ENCODE data around the gene GNG11. TPM values are rescaled to one million over a fixed set of nuclear protein-coding genes. Genes with fewer than 3 reads are reported as not detected.

GNG11 gene
- total RNA-seq, 1 donor from 2014 or later, result 0.86 TPM

DNA sequence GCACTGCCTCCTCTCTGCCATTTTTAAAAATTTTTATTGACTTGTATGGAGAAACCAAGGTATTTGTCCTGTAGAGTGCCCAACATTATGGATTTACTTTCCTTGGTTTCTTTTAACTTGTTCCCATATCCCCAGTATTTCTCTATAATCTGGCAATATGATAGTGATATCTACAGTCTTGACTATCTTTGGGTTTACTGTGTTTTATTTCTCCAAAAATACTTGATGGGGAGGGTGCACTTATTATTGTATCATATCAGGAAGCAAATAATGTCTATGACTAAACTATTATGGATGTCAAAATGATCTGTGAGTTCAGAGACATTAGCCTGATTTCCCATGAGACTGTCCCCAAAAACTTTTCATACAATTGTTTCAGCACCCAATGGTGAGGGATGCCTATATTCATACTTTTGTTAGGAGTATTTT is 37.6 kb upstream of the GNG11 start:
- no peak overlapping the region for H2AFZ ChIP-seq (replicated peaks)
- Mint-ChIP-seq H3K36me3 (no peaks in the 10 kb centered on the region), H3K4me1 (no peaks in the 10 kb centered on the region), H3K27me3 (ENCODE audit: insufficient read depth, low read depth) (no peaks in the 10 kb centered on the region), H3K4me3 (no peak overlapping the region), H3K27ac (no peak overlapping the region), H3K9me3 (peaks cover 9% of the 10 kb centered on the region)
- no peak overlapping the region for H3K9ac ChIP-seq
- no peaks in the 10 kb centered on the region for H4K20me1 ChIP-seq (ENCODE audit: low read depth)
- H3K4me3 ChIP-seq, result no peak overlapping the region
- H3K4me2 ChIP-seq, result no peak overlapping the region
- H3K4me1 ChIP-seq, result no peaks in the 10 kb centered on the region
- DNase-seq (ENCODE audit: low spot score), result no peak
- TF ChIP-seq EZH2 (IDR thresholded peaks at IDR 0.05) (no peak), EZH2phosphoT487 (IDR thresholded peaks at IDR 0.05) (no peak)
- TF ChIP-seq, protein P1, sequence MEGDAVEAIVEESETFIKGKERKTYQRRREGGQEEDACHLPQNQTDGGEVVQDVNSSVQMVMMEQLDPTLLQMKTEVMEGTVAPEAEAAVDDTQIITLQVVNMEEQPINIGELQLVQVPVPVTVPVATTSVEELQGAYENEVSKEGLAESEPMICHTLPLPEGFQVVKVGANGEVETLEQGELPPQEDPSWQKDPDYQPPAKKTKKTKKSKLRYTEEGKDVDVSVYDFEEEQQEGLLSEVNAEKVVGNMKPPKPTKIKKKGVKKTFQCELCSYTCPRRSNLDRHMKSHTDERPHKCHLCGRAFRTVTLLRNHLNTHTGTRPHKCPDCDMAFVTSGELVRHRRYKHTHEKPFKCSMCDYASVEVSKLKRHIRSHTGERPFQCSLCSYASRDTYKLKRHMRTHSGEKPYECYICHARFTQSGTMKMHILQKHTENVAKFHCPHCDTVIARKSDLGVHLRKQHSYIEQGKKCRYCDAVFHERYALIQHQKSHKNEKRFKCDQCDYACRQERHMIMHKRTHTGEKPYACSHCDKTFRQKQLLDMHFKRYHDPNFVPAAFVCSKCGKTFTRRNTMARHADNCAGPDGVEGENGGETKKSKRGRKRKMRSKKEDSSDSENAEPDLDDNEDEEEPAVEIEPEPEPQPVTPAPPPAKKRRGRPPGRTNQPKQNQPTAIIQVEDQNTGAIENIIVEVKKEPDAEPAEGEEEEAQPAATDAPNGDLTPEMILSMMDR (IDR thresholded peaks at IDR 0.05), result no peak
- H3K36me3 ChIP-seq, result no peaks in the 10 kb centered on the region
- H3K27me3 ChIP-seq, result peaks cover 21% of the 10 kb centered on the region
- no peak overlapping the region for H3K27ac ChIP-seq
- H3K9me3 ChIP-seq (ENCODE audit: low read depth), result peaks cover 8% of the 10 kb centered on the region
- no peaks in the 10 kb centered on the region for H3K79me2 ChIP-seq (ENCODE audit: low read depth)
- H3F3A ChIP-seq (ENCODE audit: low read depth), result no peaks in the 10 kb centered on the region

GRCh38 chr7:93884541-93884940 is 37.0 kb upstream of the GNG11 start:
- no peaks in the 10 kb centered on the region for H3K79me2 ChIP-seq (ENCODE audit: low read depth)
- H3K9me3 ChIP-seq (ENCODE audit: low read depth), result peaks cover 5% of the 10 kb centered on the region
- H3K27me3 ChIP-seq, result peaks cover 27% of the 10 kb centered on the region
- H3K4me1 ChIP-seq, result no peaks in the 10 kb centered on the region
- H3F3A ChIP-seq (ENCODE audit: low read depth), result no peaks in the 10 kb centered on the region
- Mint-ChIP-seq H3K4me1 (peaks cover 3% of the 10 kb centered on the region), H3K27me3 (ENCODE audit: insufficient read depth, low read depth) (no peaks in the 10 kb centered on the region), H3K4me3 (no peak overlapping the region), H3K9me3 (peaks cover 7% of the 10 kb centered on the region), H3K36me3 (no peaks in the 10 kb centered on the region), H3K27ac (no peak overlapping the region)
- no peaks in the 10 kb centered on the region for H3K36me3 ChIP-seq
- no peak overlapping the region for H3K27ac ChIP-seq
- no peak for DNase-seq (ENCODE audit: low spot score)
- no peak overlapping the region for H3K9ac ChIP-seq
- no peak for TF ChIP-seq EZH2phosphoT487 (IDR thresholded peaks at IDR 0.05)
- no peak for TF ChIP-seq EZH2 (IDR thresholded peaks at IDR 0.05)
- TF ChIP-seq, protein P1 (IDR thresholded peaks at IDR 0.05), result no peak
- H3K4me3 ChIP-seq, result no peak overlapping the region
- no peak overlapping the region for H2AFZ ChIP-seq (replicated peaks)
- H3K4me2 ChIP-seq, result no peak overlapping the region
- no peaks in the 10 kb centered on the region for H4K20me1 ChIP-seq (ENCODE audit: low read depth)

GRCh38 chr7:93889261-93889660 is 32.3 kb upstream of the GNG11 start:
- no peaks in the 10 kb centered on the region for H3K9me3 ChIP-seq (ENCODE audit: low read depth)
- Mint-ChIP-seq H3K4me3 (peak overlapping the region; percentile 97), H3K27ac (no peak overlapping the region), H3K4me1 (peaks cover 9% of the 10 kb centered on the region), H3K36me3 (no peaks in the 10 kb centered on the region), H3K27me3 (ENCODE audit: insufficient read depth, low read depth) (peaks cover 10% of the 10 kb centered on the region), H3K9me3 (no peaks in the 10 kb centered on the region)
- TF ChIP-seq, protein P1 (IDR thresholded peaks at IDR 0.05), result no peak
- no peak for TF ChIP-seq EZH2 (IDR thresholded peaks at IDR 0.05)
- TF ChIP-seq EZH2phosphoT487 (IDR thresholded peaks at IDR 0.05), result no peak
- H3K27me3 ChIP-seq, result peaks cover 64% of the 10 kb centered on the region
- no peaks in the 10 kb centered on the region for H3K4me1 ChIP-seq
- no peaks in the 10 kb centered on the region for H3F3A ChIP-seq (ENCODE audit: low read depth)
- no peaks in the 10 kb centered on the region for H3K79me2 ChIP-seq (ENCODE audit: low read depth)
- no peak overlapping the region for H3K4me2 ChIP-seq
- no peak overlapping the region for H2AFZ ChIP-seq (replicated peaks)
- H4K20me1 ChIP-seq (ENCODE audit: low read depth), result no peaks in the 10 kb centered on the region
- H3K9ac ChIP-seq, result no peak overlapping the region
- no peak for DNase-seq (ENCODE audit: low spot score)
- H3K4me3 ChIP-seq, result no peak overlapping the region
- H3K27ac ChIP-seq, result no peak overlapping the region
- H3K36me3 ChIP-seq, result no peaks in the 10 kb centered on the region

Data from neural progenitor cell (in vitro differentiated cells).